NCI-H146 treated with DMSO at 0.1 percent for 48 hours (cell line): ENCODE results near the gene TTC3.

Experiments
- DNase-seq: peaks from one replicate; lab custom pipeline; 2025; ENCODE audit not compliant: unreplicated experiment; lab: John Stamatoyannopoulos, UW

Gene TTC3

DNA sequence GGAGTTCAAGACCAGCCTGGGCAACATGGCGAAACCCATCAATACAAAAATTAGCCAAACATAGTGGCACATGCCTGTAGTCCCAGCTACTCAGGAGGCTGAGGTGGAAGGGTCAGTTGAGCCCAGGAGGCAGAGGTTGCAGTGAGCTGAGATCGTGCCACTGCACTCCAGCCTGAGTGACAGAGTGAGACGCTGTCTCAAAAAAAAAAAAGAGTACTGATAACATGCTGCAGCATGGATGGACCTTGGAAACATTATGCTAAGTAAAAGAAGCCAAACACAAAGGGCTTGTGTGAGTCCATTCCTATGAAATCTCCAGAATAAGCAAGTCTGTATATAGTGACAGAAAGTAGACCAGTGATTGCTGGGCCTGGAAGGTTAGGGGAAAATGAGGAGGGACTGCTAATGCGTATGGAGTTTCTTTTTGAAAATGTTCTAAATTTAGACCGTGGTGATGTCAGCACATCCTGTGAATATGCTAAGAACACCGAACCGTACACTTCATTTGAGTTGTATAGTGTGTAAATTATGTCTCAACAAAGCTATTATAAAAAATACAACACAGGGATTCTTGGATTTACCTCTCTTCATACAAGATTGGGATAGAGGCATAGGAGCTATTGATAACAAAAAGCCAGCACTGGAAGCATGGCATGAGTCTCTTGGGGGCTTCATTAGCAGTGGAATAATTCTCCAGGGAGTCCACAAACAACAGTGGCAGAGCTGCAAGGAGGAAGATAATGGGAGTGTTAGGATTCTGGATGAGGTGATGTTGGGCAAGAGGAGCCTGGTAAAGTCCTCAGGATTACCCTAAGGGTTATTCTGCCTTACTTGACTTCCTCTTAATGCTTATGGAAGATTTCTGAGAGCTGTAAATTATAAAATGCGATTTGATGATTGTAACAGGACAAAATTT lies 73.5 kb downstream of the TTC3 start:
- no peak for DNase-seq

DNA sequence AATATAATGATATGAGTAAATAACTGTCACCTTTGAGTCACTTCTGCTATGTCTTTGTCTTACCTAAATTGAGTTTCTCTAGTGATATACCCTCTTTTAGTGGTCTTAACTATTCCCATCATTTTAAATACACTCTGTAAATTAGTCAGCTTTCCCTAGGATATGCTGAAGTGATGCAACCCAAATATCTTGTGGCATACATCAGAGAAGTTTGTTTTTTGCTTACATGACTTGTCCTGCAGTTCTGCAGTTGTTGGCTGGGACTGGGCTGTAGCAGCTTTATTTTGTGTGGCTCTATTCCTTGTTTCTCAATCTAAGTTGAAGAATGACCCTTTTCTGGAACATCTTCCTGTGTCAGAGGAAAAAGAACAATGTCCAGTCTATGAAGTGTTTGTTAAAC lies 76.4 kb downstream of the TTC3 start:
- DNase-seq: no peak

DNA sequence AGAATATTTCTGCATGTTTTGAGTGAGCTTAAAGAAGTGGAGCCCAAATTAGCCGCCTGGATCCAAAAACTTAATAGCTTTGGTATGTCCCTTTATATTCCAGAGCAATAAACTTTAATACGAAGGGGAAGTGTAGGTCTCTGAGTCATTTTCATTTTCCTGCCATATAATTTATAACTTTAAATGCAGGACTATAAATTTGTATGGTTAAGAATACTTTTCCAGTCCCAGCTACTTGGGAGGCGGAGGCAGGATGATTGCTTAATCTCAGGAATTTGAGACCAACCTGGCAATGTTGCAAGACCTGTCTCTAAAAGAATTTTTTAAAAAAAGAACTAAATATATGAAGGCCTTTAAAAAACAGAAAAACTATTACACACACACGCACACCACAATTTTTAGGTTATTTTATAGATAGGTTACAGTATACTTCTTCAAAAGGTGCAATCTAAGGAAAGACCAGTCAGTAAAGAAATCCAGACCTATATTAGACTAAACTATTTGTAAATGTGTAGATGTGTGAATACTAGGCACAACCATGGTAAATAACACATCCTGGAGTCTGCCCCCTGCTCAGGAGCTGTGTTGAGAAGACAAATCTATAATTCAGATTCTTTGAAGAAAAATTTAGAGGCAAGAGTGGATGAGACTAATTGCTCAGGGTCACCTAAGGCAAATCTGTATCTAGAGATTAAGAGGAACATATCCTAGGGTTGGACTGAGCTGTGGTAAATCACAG lies 80.3 kb downstream of the TTC3 start:
- no peak for DNase-seq

DNA sequence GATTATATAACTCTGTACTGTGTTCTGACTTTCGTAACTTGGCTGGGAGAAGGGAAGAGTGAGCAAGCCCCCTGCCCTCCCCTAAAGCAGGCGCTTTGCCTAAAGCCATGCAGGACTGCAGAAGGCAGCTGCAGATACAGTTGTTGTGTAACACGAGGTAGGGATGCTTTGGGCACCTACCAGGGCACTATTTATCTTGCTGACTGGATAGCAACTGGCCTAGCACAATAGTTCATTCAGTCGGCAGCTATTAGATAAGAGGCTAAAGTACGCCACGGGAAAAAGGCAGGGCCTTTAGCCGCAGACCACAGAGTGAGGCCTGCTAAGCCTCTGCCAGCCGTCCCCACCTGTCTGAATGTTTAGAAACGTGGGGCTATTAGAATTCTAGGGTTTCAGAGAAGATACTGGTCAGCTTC lies 80.9 kb downstream of the TTC3 start:
- DNase-seq: no peak

DNA sequence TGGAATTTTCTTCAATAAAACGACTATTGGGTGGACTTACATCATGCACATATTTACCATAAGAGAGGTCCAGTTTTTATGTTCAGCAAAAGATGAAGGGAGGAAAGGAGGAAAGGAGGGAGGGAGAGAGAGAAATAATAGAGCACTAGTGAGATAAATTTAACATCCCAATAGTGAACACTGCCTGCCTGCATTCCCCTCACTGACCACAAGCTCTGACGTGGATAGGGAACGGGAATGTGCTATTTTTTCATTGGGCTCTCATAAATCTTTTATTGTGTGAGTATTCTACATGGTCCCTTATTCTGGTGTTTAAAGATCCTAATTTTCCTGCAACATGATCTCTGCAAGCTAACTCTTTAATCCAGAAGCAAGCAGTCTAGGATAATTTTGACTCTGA lies 82.1 kb downstream of the TTC3 start:
- no peak for DNase-seq

DNA sequence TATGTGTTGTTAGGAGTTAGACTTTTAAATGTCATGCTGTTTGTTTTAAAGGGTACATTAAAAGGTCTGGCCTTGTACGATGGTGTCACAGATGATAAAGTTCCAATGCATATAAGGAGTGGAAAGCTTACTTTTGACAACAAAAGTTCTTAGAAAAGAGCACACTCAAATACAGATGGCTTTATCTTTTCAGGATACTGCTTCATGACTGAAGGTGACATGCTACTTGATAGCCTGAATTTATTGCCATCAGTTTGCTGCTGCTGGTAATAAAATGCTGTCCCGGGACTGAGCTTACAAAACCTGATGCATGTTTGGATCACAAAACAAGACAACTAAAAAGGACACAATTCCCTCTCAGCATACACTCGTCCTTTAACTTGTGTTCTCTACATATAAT lies 84.9 kb downstream of the TTC3 start:
- DNase-seq: no peak

DNA sequence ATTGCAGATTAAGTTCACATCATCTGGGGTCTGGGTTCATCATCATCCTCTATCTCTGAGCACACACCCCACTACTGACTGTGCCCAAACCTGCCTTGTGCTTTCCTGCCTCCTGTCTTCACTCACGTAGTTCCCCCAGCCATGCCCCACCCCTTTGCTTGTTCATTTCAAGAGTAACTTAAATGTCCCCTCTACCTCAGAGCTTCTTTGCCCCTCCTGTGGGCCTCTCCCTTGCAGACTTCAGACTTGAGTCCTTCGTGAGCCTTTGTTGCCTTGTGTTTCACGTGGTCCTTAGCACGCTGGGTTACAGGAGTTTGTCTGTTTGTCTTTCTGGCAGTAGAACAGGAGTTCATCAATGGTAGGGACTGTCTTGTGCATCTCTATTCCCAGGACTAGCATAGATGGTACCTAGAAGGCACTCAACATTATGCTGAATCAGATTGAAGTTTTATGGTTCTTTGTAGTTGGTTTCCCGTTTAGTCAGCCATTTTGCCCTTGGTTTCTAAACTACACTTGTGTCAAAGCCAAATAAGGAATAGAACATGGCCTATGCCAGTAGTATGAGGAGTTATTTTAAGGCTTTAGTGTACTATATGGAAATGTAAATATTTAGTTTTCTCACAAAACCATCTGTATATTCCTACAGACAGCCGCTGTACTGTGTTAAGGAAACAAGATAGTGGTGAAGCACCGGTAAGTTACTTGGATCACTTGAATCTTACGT lies 86.2 kb downstream of the TTC3 start:
- DNase-seq: no peak

DNA sequence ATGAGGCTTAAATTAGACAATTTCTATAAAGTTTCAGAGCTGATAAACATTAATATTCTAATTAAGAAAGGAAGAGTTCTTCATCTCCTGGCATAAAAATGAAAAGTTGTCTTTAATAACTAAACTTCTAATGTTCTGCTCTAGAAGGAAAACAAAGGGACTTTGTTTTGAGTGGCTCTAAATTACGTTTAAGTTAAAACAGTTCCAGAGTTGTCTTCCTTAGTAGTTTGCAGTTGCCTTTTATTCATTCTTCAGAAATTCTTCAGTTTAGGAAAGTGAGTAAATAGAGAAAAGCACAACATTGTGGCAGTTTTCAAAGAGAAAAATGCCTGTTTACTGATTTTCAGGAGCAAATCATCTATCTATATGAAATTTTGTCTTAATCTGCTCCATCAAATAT lies 86.9 kb downstream of the TTC3 start:
- DNase-seq: no peak

DNA sequence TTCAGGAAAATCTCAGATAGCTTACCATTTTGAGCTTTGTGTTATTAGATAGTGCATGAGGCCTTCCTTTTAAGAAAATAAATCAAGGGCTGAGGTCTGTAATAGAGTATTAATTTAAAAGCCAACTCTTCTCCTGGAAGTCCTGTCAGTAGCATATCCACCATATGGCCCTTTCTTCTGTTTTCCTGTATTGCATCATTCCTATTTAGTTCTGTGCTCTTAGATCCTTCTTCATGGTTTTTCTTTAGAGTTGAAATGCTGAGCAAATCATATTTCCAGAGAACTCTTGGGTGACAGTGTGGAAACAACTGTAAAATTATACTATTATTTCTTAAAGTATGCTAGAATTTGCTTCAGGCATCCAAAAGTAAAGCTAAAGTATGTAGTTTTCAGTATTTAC lies 91.7 kb downstream of the TTC3 start:
- no peak for DNase-seq

DNA sequence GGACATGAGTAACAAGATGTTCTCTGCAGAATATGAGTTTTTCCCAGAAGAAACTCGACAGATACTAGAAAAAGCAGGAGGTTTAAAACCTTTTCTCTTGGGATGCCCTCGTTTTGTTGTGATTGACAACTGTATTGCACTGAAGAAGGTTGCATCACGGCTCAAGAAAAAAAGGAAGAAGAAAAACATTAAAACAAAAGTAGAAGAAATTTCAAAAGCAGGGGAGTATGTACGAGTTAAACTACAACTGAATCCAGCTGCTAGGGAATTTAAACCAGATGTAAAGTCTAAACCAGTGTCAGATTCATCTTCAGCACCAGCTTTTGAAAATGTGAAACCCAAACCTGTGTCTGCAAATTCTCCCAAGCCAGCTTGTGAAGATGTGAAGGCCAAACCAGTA lies 92.5 kb downstream of the TTC3 start:
- DNase-seq: no peak

DNA sequence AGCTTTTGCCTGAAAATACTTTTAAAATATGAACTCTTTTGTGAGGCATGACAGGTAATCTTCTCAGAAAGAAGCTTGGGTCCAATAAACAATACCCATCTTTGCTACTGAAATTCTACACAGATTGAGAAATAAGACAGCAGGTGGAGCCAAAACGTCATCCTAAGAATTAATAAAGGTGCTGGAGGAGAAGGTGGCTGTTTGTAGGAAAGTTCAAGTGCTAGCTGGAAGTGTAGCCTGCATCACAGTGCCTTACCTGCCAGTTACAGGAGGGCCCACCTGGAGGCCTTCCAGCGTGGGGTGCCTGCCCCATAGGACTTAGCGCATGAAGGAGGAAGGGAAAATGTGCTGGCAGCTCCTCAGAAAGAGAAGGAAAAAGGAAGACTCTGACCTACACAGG lies 93.7 kb downstream of the TTC3 start:
- DNase-seq: no peak

DNA sequence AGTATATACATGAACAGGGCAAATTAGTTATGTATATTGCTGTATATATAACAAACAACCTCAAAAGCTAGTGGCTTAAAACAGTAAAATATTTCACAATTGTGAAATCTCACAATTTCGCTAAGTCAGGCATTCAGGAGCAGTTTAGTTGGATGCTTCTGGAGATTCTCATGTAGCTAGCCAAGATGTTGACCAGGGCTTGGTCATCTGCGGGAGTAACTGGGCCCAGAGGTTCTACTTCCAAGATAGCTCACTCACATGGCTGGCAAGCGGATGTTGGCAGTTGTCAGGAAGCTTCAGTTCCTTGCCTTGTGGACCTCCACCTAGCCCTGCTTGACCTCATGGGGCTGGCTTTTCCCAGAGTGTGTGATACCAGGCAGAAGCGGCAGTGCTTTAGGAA lies 95.6 kb downstream of the TTC3 start:
- no peak for DNase-seq

DNA sequence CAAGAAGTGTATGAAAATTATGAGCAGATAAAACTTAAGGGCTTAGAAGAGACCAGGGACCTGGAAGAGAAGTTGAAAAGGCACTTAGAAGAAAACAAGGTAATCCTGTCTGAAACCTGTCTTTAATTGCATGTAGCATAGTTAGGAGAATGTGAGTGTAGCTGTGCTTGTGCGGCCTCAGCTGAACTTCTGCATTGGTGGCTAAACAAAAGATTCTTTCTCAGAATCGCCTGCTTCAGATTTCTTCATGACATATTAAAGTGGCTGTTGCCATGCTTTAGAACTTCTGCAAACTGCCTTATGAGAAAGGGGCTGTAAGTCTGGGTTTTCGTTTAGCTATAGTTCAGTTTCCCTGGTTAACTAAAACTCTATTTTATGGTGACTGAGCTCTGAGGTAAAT lies 99.6 kb downstream of the TTC3 start:
- no peak for DNase-seq

DNA sequence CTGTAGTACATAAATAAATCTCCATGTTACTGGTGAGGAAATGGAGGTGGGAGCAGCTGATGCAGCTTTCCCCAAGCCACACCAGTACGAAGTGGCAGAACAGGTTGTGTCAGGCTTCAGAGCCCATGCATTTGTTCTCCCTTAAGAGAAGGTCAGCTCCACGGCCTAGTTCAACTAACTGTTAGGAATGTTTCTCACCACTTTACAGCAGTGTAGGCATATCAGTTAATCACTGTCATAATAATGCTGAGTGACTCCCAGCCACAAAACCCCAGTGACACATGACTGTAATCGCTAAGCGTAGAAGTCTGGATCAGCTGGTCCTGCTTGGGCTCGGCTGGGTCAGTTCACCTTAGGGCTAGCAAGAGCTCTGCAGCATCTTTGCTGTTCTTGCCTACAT lies 103.7 kb downstream of the TTC3 start:
- no peak for DNase-seq

DNA sequence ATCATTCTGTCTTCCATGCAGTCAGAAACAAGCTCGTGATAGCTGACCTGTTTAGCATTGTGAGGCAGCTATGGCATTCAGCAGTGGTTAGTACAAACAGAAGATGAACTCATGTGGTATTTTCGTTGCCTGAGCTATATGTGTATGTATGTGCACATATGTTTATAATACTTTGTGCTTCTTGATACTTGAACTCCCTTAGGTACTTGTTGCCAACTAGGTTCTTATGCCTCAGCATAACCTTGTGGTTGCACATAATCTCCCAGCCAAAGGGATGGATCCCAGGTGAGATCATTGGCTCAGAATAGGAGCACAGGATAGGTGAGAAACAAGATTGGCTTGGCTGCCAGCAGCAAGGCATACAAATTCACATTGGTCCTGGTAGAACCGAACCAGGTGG lies 108.0 kb downstream of the TTC3 start:
- no peak for DNase-seq

DNA sequence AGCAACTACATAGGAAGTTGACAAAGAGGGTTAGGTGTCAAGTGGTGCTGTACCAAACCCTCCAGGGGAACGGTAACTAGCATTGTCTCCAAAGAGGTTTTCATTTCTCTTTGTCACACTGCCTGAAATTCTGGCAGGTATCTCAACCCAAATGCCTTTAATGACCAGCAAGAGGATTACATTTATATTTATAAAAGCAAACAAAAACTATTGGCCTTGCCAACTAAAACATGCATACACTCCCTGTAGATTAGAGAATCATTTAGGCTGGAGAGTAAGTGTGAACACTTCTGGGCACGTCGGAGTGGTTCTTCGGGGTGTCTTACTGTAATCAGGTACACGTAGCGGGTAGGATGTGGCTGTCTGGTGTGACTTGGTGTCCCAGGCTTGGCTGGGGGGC lies 109.2 kb downstream of the TTC3 start:
- no peak for DNase-seq

DNA sequence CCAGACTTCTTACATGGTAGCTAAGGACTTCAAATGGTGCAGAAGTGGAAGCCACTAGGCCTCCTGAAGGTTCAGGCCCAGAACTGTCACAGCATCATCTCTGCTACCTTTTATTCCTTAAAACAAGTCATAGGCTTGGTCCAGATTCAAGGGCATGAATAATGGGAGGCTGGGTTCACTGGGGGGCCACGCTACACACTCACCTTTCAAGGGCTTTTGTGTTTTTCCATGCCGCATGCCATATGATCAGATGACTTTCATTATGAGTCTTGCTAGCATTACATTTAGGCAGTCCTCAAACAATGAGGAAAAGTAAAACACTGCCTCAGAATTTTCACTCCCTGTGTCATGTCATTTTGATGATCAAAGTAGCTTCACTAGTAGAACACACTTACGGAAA lies 110.7 kb downstream of the TTC3 start:
- DNase-seq: no peak

DNA sequence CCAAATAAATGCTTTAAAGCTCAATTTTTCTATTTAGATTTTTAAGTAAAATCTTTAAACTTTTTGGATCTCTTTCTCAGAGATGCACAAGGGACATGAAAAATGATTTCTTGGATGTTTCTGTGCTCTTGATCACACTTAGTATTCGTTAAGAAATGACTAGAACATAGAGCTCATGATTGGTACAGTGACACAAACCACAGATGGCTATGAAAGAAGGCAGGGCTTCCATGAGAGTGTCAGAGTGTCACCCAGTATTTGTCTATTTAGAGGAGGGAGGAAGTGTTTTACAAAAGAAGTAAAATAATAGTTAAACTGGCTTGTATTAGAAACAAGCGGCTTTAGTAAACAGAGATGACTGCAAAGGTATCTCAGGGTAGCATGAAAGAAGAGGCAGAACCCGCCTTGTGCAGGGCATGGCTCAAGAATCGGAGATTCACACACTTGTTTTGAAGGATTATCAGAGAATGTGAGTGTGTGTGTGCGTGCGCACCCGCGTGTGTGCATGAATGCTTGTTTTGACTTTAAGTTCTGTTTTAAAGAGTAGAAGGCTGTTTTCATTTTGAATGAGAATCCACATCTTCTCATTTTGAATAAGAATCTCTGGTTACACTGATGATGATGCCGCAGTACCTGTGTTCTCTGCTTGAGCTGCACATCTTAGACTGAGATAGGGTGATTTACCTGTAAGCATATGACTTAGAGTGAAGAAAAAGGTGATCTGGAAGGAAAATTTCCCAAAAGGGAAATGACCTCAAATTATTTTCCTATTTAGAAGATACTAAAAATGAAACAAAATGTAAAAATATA lies 111.9 kb downstream of the TTC3 start:
- no peak for DNase-seq

DNA sequence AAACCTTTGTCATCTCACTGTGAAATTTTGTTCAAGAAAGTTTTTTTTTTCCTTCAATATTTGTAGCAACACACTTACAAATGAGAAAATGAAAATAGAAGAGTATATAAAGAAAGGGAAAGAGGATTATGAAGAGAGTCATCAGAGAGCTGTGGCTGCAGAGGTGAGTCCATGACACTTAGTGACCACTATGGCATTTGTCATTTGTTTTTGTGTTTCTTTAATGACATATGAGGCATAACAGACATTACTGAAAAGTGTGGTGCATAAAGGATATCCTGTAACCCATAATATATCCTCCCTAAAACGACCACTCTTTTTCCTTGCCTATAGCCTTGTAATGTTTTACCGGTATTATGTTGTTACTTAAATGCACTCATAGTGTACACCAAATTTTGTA lies 113.9 kb downstream of the TTC3 start:
- no peak for DNase-seq

DNA sequence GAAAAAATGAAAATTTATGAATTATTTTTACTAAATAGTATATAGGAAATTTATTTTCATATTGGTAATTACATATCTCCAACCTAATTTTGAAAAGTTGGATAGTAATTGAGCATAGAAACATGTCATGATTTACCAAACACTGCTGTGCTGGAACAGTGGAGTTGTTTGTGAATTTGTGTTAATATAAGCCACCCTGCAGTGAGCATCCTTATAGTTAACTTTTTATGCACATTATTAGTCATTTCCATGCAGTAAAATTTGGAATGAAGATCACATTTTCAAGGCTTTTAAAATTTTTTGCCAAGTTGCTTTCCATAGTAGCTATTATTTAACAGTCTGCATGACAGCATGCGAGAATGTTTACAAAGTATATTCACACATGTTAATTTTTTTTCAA lies 115.8 kb downstream of the TTC3 start:
- DNase-seq: no peak

DNA sequence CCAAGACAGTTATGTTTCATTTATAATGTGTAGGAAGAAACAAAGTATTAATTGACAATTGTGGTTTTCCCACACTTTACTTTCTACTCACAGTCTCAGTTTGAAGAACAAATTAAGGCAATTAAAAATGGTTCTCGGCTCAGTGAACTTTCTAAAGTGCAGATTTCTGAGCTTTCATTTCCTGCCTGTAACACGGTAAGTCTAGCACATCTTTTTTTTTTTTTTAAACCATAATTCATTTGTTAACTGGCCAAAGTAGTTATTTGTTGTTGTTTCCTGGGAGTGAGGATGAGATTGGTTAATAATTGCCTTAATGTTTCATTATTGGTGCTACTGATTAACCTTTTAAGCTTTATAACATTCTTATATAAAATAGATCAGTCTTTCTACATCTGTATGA lies 119.0 kb downstream of the TTC3 start:
- DNase-seq: no peak
